ENCODE data around the gene PIGP. TPM values are rescaled to one million over a fixed set of nuclear protein-coding genes. Genes with fewer than 3 reads are reported as not detected.
A peak's percentile ranks its signal among the peaks of the same experiment; 100 is the strongest.

PIGP gene
- total and polyA plus RNA-seq, 2 of the 13 experiments (the other 11 are each of a cell fraction or from before 2014, with no cell fraction given) = 14.8 to 33.4 TPM

GRCh38 chr21:37082856-37083528 is 10.1 kb upstream of the PIGP start (continued):
- TF ChIP-seq RFXANK (CRISPR knock-in tag; IDR thresholded peaks at IDR 0.05) (no peak), ZNF777 (CRISPR knock-in tag; IDR thresholded peaks at IDR 0.05) (no peak), NR0B2 (CRISPR knock-in tag; IDR thresholded peaks at IDR 0.05) (no peak), ZNF792 (CRISPR knock-in tag; IDR thresholded peaks at IDR 0.05) (no peak; the same call in 1 of the 2 replicates), ZNF629 (CRISPR knock-in tag; conservative IDR thresholded peaks at IDR 0.05) (peak; percentile 48), ZNF713 (CRISPR knock-in tag; IDR thresholded peaks at IDR 0.05) (no peak), TP53 (CRISPR knock-in tag; conservative IDR thresholded peaks at IDR 0.05) (0 out of 2 replicates have a peak, but pooled peaks have one; percentile 33), ZFP91 (CRISPR knock-in tag; IDR thresholded peaks at IDR 0.05; ENCODE audit: borderline replicate concordance) (no peak), ZNF512B (CRISPR knock-in tag; IDR thresholded peaks at IDR 0.05; ENCODE audit: borderline replicate concordance) (no peak), NONO (IDR thresholded peaks at IDR 0.05) (no peak), NONO (CRISPR knock-in tag; conservative IDR thresholded peaks at IDR 0.05) (peak; percentile 63; the same call in 1 of the 2 replicates), ZNF879 (CRISPR knock-in tag; IDR thresholded peaks at IDR 0.05) (no peak)
- TF ChIP-seq, protein P1, sequence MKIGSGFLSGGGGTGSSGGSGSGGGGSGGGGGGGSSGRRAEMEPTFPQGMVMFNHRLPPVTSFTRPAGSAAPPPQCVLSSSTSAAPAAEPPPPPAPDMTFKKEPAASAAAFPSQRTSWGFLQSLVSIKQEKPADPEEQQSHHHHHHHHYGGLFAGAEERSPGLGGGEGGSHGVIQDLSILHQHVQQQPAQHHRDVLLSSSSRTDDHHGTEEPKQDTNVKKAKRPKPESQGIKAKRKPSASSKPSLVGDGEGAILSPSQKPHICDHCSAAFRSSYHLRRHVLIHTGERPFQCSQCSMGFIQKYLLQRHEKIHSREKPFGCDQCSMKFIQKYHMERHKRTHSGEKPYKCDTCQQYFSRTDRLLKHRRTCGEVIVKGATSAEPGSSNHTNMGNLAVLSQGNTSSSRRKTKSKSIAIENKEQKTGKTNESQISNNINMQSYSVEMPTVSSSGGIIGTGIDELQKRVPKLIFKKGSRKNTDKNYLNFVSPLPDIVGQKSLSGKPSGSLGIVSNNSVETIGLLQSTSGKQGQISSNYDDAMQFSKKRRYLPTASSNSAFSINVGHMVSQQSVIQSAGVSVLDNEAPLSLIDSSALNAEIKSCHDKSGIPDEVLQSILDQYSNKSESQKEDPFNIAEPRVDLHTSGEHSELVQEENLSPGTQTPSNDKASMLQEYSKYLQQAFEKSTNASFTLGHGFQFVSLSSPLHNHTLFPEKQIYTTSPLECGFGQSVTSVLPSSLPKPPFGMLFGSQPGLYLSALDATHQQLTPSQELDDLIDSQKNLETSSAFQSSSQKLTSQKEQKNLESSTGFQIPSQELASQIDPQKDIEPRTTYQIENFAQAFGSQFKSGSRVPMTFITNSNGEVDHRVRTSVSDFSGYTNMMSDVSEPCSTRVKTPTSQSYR (CRISPR knock-in tag; IDR thresholded peaks at IDR 0.05; ENCODE audit: borderline replicate concordance) = peak; percentile 20; the same call in 1 of the 2 replicates
- TF ChIP-seq, protein P2, sequence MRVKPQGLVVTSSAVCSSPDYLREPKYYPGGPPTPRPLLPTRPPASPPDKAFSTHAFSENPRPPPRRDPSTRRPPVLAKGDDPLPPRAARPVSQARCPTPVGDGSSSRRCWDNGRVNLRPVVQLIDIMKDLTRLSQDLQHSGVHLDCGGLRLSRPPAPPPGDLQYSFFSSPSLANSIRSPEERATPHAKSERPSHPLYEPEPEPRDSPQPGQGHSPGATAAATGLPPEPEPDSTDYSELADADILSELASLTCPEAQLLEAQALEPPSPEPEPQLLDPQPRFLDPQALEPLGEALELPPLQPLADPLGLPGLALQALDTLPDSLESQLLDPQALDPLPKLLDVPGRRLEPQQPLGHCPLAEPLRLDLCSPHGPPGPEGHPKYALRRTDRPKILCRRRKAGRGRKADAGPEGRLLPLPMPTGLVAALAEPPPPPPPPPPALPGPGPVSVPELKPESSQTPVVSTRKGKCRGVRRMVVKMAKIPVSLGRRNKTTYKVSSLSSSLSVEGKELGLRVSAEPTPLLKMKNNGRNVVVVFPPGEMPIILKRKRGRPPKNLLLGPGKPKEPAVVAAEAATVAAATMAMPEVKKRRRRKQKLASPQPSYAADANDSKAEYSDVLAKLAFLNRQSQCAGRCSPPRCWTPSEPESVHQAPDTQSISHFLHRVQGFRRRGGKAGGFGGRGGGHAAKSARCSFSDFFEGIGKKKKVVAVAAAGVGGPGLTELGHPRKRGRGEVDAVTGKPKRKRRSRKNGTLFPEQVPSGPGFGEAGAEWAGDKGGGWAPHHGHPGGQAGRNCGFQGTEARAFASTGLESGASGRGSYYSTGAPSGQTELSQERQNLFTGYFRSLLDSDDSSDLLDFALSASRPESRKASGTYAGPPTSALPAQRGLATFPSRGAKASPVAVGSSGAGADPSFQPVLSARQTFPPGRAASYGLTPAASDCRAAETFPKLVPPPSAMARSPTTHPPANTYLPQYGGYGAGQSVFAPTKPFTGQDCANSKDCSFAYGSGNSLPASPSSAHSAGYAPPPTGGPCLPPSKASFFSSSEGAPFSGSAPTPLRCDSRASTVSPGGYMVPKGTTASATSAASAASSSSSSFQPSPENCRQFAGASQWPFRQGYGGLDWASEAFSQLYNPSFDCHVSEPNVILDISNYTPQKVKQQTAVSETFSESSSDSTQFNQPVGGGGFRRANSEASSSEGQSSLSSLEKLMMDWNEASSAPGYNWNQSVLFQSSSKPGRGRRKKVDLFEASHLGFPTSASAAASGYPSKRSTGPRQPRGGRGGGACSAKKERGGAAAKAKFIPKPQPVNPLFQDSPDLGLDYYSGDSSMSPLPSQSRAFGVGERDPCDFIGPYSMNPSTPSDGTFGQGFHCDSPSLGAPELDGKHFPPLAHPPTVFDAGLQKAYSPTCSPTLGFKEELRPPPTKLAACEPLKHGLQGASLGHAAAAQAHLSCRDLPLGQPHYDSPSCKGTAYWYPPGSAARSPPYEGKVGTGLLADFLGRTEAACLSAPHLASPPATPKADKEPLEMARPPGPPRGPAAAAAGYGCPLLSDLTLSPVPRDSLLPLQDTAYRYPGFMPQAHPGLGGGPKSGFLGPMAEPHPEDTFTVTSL (CRISPR knock-in tag; IDR thresholded peaks at IDR 0.05; ENCODE audit: borderline replicate concordance) = peak; percentile 92
- TF ChIP-seq, protein P3, sequence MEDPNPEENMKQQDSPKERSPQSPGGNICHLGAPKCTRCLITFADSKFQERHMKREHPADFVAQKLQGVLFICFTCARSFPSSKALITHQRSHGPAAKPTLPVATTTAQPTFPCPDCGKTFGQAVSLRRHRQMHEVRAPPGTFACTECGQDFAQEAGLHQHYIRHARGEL (CRISPR knock-in tag; IDR thresholded peaks at IDR 0.05) = no peak
